Urothelium cell line (cell line): ENCODE data around the gene PDK3.
A peak's percentile ranks its signal among the peaks of the same experiment; 100 is the strongest.

Source experiments
- DNase-seq: peaks from one replicate; pipeline ENCODE4 v3.0.0; 2011; ENCODE audit warnings: low spot score, mixed read lengths
- FAIRE-seq: peaks from 2 replicates; lab custom pipeline; 2011; peaks lifted over from hg19 to GRCh38; lab: Jason Lieb, UNC

PDK3 gene

GRCh38 chrX:24464836-24465531, at the start of gene PDK3:
Gene PDK3, plus strand, starts transcription at chrX:24465286. Its CDS starts 170 bp downstream, at chrX:24465456.
- peak; percentile 80 for DNase-seq
- no peak for FAIRE-seq

GRCh38 chrX:24415921-24416320, 49.2 kb upstream of the PDK3 start:
- DNase-seq = no peak
- FAIRE-seq = no peak

GRCh38 chrX:24423960-24424359, 41.1 kb upstream of the PDK3 start:
- no peak for DNase-seq
- FAIRE-seq = no peak

GRCh38 chrX:24424948-24425347, 40.1 kb upstream of the PDK3 start:
- FAIRE-seq (no peak), DNase-seq (no peak)

- DNase-seq (no peak), FAIRE-seq (no peak)
Observed at GRCh38 chrX:24425806-24426205, 39.3 kb upstream of the PDK3 start.

GRCh38 chrX:24426340-24426913, 38.7 kb upstream of the PDK3 start:
- DNase-seq (no peak), FAIRE-seq (no peak)

GRCh38 chrX:24426921-24427746, 38.0 kb upstream of the PDK3 start:
- FAIRE-seq = no peak
- DNase-seq = no peak

GRCh38 chrX:24427747-24428019, 37.4 kb upstream of the PDK3 start:
- DNase-seq = no peak
- no peak for FAIRE-seq

GRCh38 chrX:24428516-24428915, 36.6 kb upstream of the PDK3 start:
- DNase-seq = no peak
- FAIRE-seq = no peak

- DNase-seq (no peak), FAIRE-seq (no peak)
Observed at GRCh38 chrX:24435060-24435459, 30.0 kb upstream of the PDK3 start.

- FAIRE-seq = no peak
- no peak for DNase-seq
Observed at GRCh38 chrX:24443918-24444317, 21.2 kb upstream of the PDK3 start.

GRCh38 chrX:24444645-24445044, 20.4 kb upstream of the PDK3 start:
- FAIRE-seq (no peak), DNase-seq (no peak)

- DNase-seq (no peak), FAIRE-seq (no peak)
Observed at GRCh38 chrX:24448762-24449250, 16.3 kb upstream of the PDK3 start.

- no peak for FAIRE-seq
- no peak for DNase-seq
Observed at GRCh38 chrX:24463077-24463476, 2.0 kb upstream of the PDK3 start.

- FAIRE-seq = no peak
Observed at GRCh38 chrX:24464498-24464835, 619 bp upstream of the PDK3 start.

GRCh38 chrX:24465532-24465865, 413 bp downstream of the PDK3 start:
- FAIRE-seq (no peak), DNase-seq (no peak)

More at GRCh38 chrX:24464498-24464835, 619 bp upstream of the PDK3 start:
- DNase-seq = no peak

- no peak for DNase-seq
- no peak for FAIRE-seq
Observed at GRCh38 chrX:24466025-24466424, 939 bp downstream of the PDK3 start.

- DNase-seq = no peak
- no peak for FAIRE-seq
Observed at GRCh38 chrX:24468245-24468644, 3.2 kb downstream of the PDK3 start.

- DNase-seq = no peak
- FAIRE-seq = no peak
Observed at GRCh38 chrX:24471808-24472207, 6.7 kb downstream of the PDK3 start.

GRCh38 chrX:24475480-24475879, 10.4 kb downstream of the PDK3 start:
- DNase-seq (no peak), FAIRE-seq (no peak)

- DNase-seq (no peak), FAIRE-seq (no peak)
Observed at GRCh38 chrX:24478509-24478908, 13.4 kb downstream of the PDK3 start.

- FAIRE-seq = no peak
- DNase-seq = no peak
Observed at GRCh38 chrX:24479924-24480323, 14.8 kb downstream of the PDK3 start.
